NCI-H2196 (cell line): ENCODE results near the gene NRXN3.

Experiments
- DNase-seq: peaks from one replicate; lab custom pipeline; 2025; ENCODE audit not compliant: unreplicated experiment; lab: John Stamatoyannopoulos, UW

NRXN3 gene

GRCh38 chr14:79178719-79179118 is 1008.5 kb downstream of the NRXN3 start:
- DNase-seq, result no peak

GRCh38 chr14:79179985-79180384 is 1009.8 kb downstream of the NRXN3 start:
- DNase-seq, result no peak

- no peak for DNase-seq
Measured at GRCh38 chr14:79180656-79181055, 1010.5 kb downstream of the NRXN3 start.

- DNase-seq, result no peak
Measured at GRCh38 chr14:79186523-79186922, 1016.4 kb downstream of the NRXN3 start.

GRCh38 chr14:79193689-79194477 is 1023.7 kb downstream of the NRXN3 start:
- no peak for DNase-seq

- no peak for DNase-seq
Measured at GRCh38 chr14:79196216-79196615, 1026.0 kb downstream of the NRXN3 start.

- no peak for DNase-seq
Measured at GRCh38 chr14:79197516-79197915, 1027.3 kb downstream of the NRXN3 start.

GRCh38 chr14:79199217-79199616 is 1029.0 kb downstream of the NRXN3 start:
- no peak for DNase-seq

GRCh38 chr14:79201564-79202207 is 1031.5 kb downstream of the NRXN3 start:
- no peak for DNase-seq

GRCh38 chr14:79204591-79204990 is 1034.4 kb downstream of the NRXN3 start:
- DNase-seq, result no peak

GRCh38 chr14:79209418-79209817 is 1039.2 kb downstream of the NRXN3 start:
- DNase-seq, result no peak

- DNase-seq, result no peak
Measured at GRCh38 chr14:79225815-79226214, 1055.6 kb downstream of the NRXN3 start.

GRCh38 chr14:79229383-79229909 is 1059.3 kb downstream of the NRXN3 start:
- no peak for DNase-seq

GRCh38 chr14:79242666-79243065 is 1072.5 kb downstream of the NRXN3 start:
- no peak for DNase-seq

- no peak for DNase-seq
Measured at GRCh38 chr14:79246173-79246572, 1076.0 kb downstream of the NRXN3 start.

GRCh38 chr14:79248126-79248525 is 1078.0 kb downstream of the NRXN3 start:
- DNase-seq, result no peak

- DNase-seq, result no peak
Measured at GRCh38 chr14:79248771-79249170, 1078.6 kb downstream of the NRXN3 start.

- no peak for DNase-seq
Measured at GRCh38 chr14:79251278-79251677, 1081.1 kb downstream of the NRXN3 start.

GRCh38 chr14:79253576-79253975 is 1083.4 kb downstream of the NRXN3 start:
- DNase-seq, result no peak

GRCh38 chr14:79254069-79254775 is 1084.0 kb downstream of the NRXN3 start:
- no peak for DNase-seq

GRCh38 chr14:79256380-79256779 is 1086.2 kb downstream of the NRXN3 start:
- no peak for DNase-seq

- DNase-seq, result no peak
Measured at GRCh38 chr14:79260406-79260805, 1090.2 kb downstream of the NRXN3 start.
